Activated naive CD8-positive, alpha-beta T cell treated with anti-CD3 and anti-CD28 coated beads for 36 hours (primary cell): ENCODE results near the gene HOXA5. TPM values are rescaled to one million over a fixed set of nuclear protein-coding genes. Genes with fewer than 3 reads are reported as not detected.

ENCODE experiments used
- DNase-seq: peaks from one replicate; pipeline ENCODE4 v3.0.0; 2021
- H3K27ac Mint-ChIP-seq: one replicate; pipeline ENCODE4 v1.8.0; 2022; ENCODE audit warnings: mild to moderate bottlenecking, moderate library complexity, mixed read lengths
- H3K27me3 Mint-ChIP-seq: one replicate; pipeline ENCODE4 v1.8.0; 2022; ENCODE audit warnings: mild to moderate bottlenecking, mixed read lengths
- H3K36me3 Mint-ChIP-seq: one replicate; pipeline ENCODE4 v1.8.0; 2021; ENCODE audit warnings: mild to moderate bottlenecking, mixed read lengths
- H3K4me1 Mint-ChIP-seq: one replicate; pipeline ENCODE4 v1.8.0; 2021; ENCODE audit warnings: mixed read lengths
- H3K4me3 Mint-ChIP-seq: one replicate; pipeline ENCODE4 v1.8.0; 2022; ENCODE audit warnings: mild to moderate bottlenecking, moderate library complexity, mixed read lengths
- H3K9me3 Mint-ChIP-seq: one replicate; pipeline ENCODE4 v1.8.0; 2022; ENCODE audit warnings: mixed read lengths
- total RNA-seq, 2 experiments: library from RNA; stranded (reverse); gene quantifications; one replicate each; pipeline ENCODE4 v1.2.3, GENCODE V29; 2021

Gene HOXA5
- total RNA-seq, 2 experiments from 2014 or later, result not detected

DNA sequence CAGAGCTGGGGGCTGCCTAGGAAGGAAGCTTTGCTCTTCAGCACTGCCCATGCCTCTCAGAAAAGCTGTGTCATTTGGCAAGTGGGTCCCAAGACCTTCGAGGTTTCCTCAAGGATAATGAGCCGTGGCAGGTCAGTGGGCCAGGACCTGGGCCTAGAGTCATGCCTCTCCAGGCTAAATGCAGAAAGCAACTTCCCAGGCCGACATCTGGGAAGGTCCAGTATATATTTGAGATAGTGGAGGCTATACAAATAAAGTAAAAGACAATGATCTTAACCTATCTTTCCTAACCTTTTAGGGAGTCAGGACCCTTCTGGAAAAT, 33.0 kb upstream of the HOXA5 start:
- H3K4me3 Mint-ChIP-seq, result no peak overlapping the region
- H3K27me3 Mint-ChIP-seq, result peaks cover 79% of the 10 kb centered on the region
- H3K4me1 Mint-ChIP-seq, result peaks cover 12% of the 10 kb centered on the region
- no peak overlapping the region for H3K27ac Mint-ChIP-seq
- DNase-seq, result no peak
- H3K9me3 Mint-ChIP-seq, result no peaks in the 10 kb centered on the region
- H3K36me3 Mint-ChIP-seq, result peaks cover 2% of the 10 kb centered on the region

- no peak overlapping the region for H3K27ac Mint-ChIP-seq
- peaks cover 2% of the 10 kb centered on the region for H3K36me3 Mint-ChIP-seq
- peaks cover 13% of the 10 kb centered on the region for H3K4me1 Mint-ChIP-seq
- no peak for DNase-seq
- H3K4me3 Mint-ChIP-seq, result no peak overlapping the region
- H3K27me3 Mint-ChIP-seq, result peaks cover 79% of the 10 kb centered on the region
- H3K9me3 Mint-ChIP-seq, result no peaks in the 10 kb centered on the region
Observed at GRCh38 chr7:27175626-27176523, 32.4 kb upstream of the HOXA5 start.

DNA sequence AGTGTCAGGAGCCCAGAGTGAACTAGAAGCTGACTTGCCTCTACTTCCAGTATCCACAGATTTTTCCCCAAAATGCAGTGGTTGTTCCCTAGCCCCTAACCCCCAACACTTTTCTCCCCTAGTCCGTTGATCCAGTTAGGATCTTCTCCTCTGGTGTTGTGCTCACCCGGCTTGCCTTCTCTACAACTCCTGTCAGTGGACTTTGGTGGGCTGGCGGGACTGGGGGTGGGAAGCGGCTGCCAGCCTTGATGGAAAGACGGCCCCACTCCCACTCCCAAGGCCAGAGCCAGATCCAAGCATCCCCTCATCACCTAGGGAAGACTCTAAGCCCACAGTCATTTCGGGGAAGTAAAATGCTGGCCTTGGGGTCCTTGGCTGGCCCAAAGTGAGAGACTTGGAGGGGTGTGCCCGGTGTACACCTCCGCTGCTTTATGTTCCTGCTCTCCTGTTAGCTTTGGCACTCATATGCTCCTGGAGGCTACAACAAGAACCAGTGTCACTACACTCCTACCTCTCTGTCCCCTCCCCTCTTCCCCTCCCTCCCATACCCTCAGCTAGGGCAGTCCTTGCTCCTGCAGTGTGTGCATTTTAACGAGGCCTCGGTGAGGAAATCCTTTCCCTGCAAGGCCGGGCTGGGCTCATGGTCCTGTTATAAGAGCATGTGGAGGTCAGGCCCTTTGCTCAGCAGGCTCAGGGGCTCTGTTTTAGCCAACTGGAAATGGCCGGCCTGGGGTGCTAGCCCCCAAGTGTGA, 31.6 kb upstream of the HOXA5 start:
- DNase-seq, result no peak
- peaks cover 16% of the 10 kb centered on the region for H3K4me1 Mint-ChIP-seq
- no peak overlapping the region for H3K27ac Mint-ChIP-seq
- H3K36me3 Mint-ChIP-seq, result peaks cover 2% of the 10 kb centered on the region
- H3K27me3 Mint-ChIP-seq, result peaks cover 83% of the 10 kb centered on the region
- no peaks in the 10 kb centered on the region for H3K9me3 Mint-ChIP-seq
- H3K4me3 Mint-ChIP-seq, result no peak overlapping the region

- peaks cover 12% of the 10 kb centered on the region for H3K4me1 Mint-ChIP-seq
- peaks cover 82% of the 10 kb centered on the region for H3K27me3 Mint-ChIP-seq
- no peaks in the 10 kb centered on the region for H3K36me3 Mint-ChIP-seq
- H3K4me3 Mint-ChIP-seq, result peak within 1 kb of the TSS; percentile 25
- H3K27ac Mint-ChIP-seq, result no peak within 1 kb of the TSS
- H3K9me3 Mint-ChIP-seq, result no peaks in the 10 kb centered on the region
- no peak for DNase-seq
Observed at GRCh38 chr7:27173956-27174873, 30.7 kb upstream of the HOXA5 start, which contains the start of gene HOXA10. Gene HOXA10, minus strand, starts transcription at chr7:27174320. Its CDS starts 14 bp downstream, at chr7:27174306.

GRCh38 chr7:27173511-27173955, 30.1 kb upstream of the HOXA5 start:
- Mint-ChIP-seq H3K9me3 (no peaks in the 10 kb centered on the region), H3K27me3 (peaks cover 82% of the 10 kb centered on the region), H3K27ac (no peak overlapping the region), H3K36me3 (no peaks in the 10 kb centered on the region), H3K4me3 (no peak overlapping the region), H3K4me1 (peaks cover 15% of the 10 kb centered on the region)
- DNase-seq, result no peak

- no peak for DNase-seq
Observed at GRCh38 chr7:27172823-27173510, 29.5 kb upstream of the HOXA5 start.

GRCh38 chr7:27172315-27172774, 28.9 kb upstream of the HOXA5 start:
- Mint-ChIP-seq H3K4me1 (peaks cover 16% of the 10 kb centered on the region), H3K36me3 (no peaks in the 10 kb centered on the region), H3K4me3 (no peak overlapping the region), H3K27me3 (peaks cover 82% of the 10 kb centered on the region), H3K9me3 (no peaks in the 10 kb centered on the region), H3K27ac (no peak overlapping the region)
- DNase-seq, result no peak

More at GRCh38 chr7:27172823-27173510, 29.5 kb upstream of the HOXA5 start:
- Mint-ChIP-seq H3K27me3 (peaks cover 82% of the 10 kb centered on the region), H3K4me3 (peak overlapping the region; percentile 14), H3K4me1 (peaks cover 16% of the 10 kb centered on the region), H3K9me3 (no peaks in the 10 kb centered on the region), H3K36me3 (no peaks in the 10 kb centered on the region), H3K27ac (no peak overlapping the region)

GRCh38 chr7:27171637-27172314, 28.3 kb upstream of the HOXA5 start:
- H3K9me3 Mint-ChIP-seq, result no peaks in the 10 kb centered on the region
- no peak for DNase-seq
- no peak overlapping the region for H3K4me3 Mint-ChIP-seq
- peaks cover 20% of the 10 kb centered on the region for H3K4me1 Mint-ChIP-seq
- H3K27ac Mint-ChIP-seq, result no peak overlapping the region
- peaks cover 85% of the 10 kb centered on the region for H3K27me3 Mint-ChIP-seq
- no peaks in the 10 kb centered on the region for H3K36me3 Mint-ChIP-seq

DNA sequence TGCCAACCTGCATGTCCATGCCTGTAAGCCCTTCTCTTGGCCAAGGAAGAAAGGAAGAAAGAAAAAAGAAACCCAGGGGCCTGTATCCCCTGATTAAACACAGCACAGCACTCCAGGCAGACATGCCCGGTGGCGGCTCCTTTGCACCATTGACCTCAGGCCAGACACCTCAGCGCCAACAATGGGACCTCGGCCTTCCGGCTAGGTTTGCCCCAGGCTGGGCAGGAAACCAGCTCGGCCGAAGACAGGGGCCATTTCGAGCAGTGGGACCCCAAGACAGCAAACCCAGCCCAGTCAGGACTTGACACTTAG, 27.8 kb upstream of the HOXA5 start:
- peaks cover 23% of the 10 kb centered on the region for H3K4me1 Mint-ChIP-seq
- H3K9me3 Mint-ChIP-seq, result no peaks in the 10 kb centered on the region
- no peaks in the 10 kb centered on the region for H3K36me3 Mint-ChIP-seq
- no peak overlapping the region for H3K27ac Mint-ChIP-seq
- peaks cover 85% of the 10 kb centered on the region for H3K27me3 Mint-ChIP-seq
- DNase-seq, result no peak
- no peak overlapping the region for H3K4me3 Mint-ChIP-seq

DNA sequence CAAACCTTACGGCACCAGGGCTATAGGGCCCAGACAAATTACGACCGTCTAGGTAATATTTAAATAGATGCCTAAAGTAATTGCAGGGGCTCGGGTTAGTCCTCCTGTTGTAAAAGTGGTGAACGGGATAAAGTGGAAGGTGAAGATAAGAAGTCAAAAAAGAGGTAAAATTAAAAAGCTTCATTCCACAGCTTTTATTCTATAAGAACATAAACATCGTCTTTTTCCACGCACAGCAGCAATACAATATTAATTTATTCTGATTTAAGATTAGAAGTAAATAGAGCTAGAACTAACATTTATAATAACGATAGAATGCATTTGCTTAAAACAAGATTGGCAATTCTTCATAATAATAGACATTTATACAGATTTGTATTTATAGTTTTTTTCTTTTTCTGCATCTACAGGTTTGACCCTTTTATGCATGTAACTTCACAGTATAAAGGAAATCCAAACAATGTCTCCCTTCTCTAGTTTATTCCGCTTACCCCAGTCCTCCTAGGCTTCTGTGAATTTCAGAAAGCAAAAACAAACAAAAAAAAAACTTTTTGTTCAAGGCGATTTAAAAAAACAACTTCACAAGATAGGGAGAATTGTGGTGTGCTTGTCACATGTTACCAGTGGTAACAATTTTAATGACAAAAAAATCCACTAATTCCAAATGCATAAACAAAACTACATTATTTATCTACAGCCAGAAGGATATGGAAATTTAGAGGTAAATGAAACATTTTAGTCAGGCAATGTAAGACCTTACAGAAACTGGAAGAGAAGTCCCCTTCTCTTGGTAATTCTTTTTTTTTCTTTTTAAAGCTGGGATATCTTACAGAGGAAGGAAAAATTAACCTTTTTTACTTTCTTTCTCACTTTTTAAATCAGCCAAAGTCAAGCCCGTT, 27.2 kb upstream of the HOXA5 start:
- Mint-ChIP-seq H3K27me3 (peaks cover 85% of the 10 kb centered on the region), H3K27ac (no peak overlapping the region), H3K36me3 (no peaks in the 10 kb centered on the region), H3K4me1 (peaks cover 24% of the 10 kb centered on the region), H3K4me3 (no peak overlapping the region), H3K9me3 (no peaks in the 10 kb centered on the region)
- no peak for DNase-seq

DNA sequence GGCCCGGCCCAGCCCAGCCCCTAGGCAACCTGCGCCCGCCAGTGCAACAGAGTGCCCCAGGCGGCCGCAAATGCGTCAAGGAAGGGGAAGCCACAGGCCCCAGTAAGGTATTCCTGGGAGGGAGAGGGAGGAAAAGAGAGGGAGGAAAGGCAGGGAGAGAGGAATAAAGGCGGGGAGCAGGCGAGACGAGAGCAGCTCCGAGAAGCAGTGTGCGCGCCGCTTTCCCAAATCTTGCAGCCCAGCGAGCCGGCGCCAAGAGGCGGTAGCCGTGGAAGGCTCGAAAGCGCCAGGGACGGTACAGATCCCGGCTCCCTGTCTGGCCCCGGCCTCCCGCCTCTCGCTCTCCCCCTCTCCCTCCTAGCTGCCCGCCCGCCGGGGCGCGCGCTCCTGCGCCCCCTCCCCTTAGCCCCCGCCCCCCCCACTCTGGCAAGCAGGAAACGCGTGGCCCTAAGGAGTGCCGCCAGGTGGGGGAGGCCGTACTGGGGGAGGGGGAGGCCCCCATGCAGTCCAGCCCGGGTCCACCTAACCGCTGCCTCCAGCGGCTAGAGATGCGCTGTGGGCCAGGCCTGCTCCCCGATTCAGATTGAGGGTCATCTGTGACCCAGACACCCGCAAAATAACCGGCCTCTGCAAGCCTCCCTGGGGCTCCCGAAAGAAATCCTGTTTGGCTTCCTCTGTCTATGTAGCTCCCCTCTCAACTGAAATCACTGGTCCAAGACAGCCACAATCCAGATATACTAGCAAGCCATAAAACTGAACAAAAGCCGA, 26.4 kb upstream of the HOXA5 start:
- Mint-ChIP-seq H3K4me1 (peaks cover 27% of the 10 kb centered on the region), H3K27me3 (peaks cover 83% of the 10 kb centered on the region), H3K36me3 (no peaks in the 10 kb centered on the region), H3K4me3 (no peak overlapping the region), H3K9me3 (no peaks in the 10 kb centered on the region), H3K27ac (no peak overlapping the region)
- DNase-seq, result no peak

DNA sequence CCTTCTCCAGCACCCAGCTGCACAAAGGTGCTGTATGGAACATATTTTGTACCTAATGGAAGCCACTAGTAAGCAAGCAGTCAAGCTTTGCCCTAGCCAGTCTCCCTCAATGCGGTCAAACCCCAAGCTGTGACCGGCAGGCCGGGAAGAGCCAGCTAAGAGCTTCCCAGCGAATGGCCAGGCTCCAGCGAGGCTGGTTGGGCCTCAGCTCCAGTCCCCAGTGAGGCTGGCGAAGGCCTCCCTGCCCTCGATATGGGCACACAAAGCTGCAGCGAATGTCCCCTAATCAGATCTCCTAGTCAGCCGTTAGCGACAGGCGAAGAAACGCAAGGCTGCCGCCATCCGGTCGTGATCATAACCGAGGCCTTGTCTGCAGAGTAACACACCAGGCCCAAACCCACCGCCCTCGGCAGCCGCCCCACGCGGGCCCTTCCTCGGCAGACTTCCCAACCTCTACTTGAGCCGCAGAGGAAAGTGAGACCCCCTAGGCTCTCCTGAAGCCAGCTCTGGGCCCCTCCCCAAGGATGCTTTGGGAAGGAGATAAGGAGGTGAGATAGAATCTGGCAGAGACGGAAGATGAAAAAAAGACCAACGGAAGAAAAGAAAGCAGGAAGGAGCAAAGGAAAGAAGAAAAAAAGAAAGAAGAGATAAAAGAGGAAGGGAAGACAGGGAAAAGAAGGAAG, 24.9 kb upstream of the HOXA5 start:
- DNase-seq, result no peak
- Mint-ChIP-seq H3K36me3 (no peaks in the 10 kb centered on the region), H3K27me3 (peaks cover 89% of the 10 kb centered on the region), H3K9me3 (no peaks in the 10 kb centered on the region), H3K4me1 (peaks cover 30% of the 10 kb centered on the region), H3K27ac (no peak overlapping the region), H3K4me3 (no peak overlapping the region)
